Upper lobe of right lung (tissue), 1 donor: ENCODE measurements around the gene CRPPA. TPM values are rescaled to one million over a fixed set of nuclear protein-coding genes. Genes with fewer than 3 reads are reported as not detected.
"Not testable (repeated sequence)": the region's sequence is repeated elsewhere in the genome, so short reads cannot be mapped to it uniquely, and the experiment has no call there.

Experiments
- ATAC-seq: fragments of 200-7000 bp; cut with Tn5 transposase; one replicate; pipeline ENCODE4 v1.9.1; 2020; ENCODE audit warnings: mild to moderate bottlenecking, moderate library complexity
- DNase-seq: peaks from one replicate; pipeline ENCODE4 v3.0.0-alpha.2; 2020
- H3K27ac ChIP-seq: fragments of 200-600 bp; one replicate; pipeline ENCODE4 v1.8.0; 2022
- H3K27me3 ChIP-seq: fragments of 200-600 bp; one replicate; pipeline ENCODE4 v1.8.0; 2022; ENCODE audit warnings: mild to moderate bottlenecking
- H3K36me3 ChIP-seq: fragments of 200-600 bp; one replicate; pipeline ENCODE4 v1.8.0; 2022
- H3K4me1 ChIP-seq: fragments of 200-600 bp; one replicate; pipeline ENCODE4 v1.8.0; 2022
- H3K4me3 ChIP-seq: fragments of 200-600 bp; one replicate; pipeline ENCODE4 v1.8.0; 2022; ENCODE audit warnings: mild to moderate bottlenecking
- H3K9me3 ChIP-seq: fragments of 200-600 bp; one replicate; pipeline ENCODE4 v1.8.0; 2022
- CTCF ChIP-seq: fragments of 200-600 bp; IDR thresholded peaks from one replicate; pipeline ENCODE4 v1.8.0; 2022; ENCODE audit warnings: antibody characterized with exemption
- intact Hi-C: fragments of 100-400 bp; cut with DNase I; formaldehyde crosslinking; loops from one replicate; pipeline ENCODE4 v1.11.0; 2022
- total RNA-seq: library from RNA; stranded (reverse); fragmentation: NEBNext Ultra II Directional; extraction: Animal tissue kit (Norgen Biotek cat#: 25700); gene quantifications from one replicate; pipeline ENCODE4 v1.2.1, GENCODE V29; 2021
- donor health status: DM: no; HTN: yes; CAD: no; lungs with severe emphysema.

Gene CRPPA
- total RNA-seq, 1 donor from 2014 or later, result 2.9 TPM

- Histone ChIP-seq H3K27ac (no peak overlapping the region), H3K9me3 (no peaks in the 10 kb centered on the region), H3K27me3 (no peaks in the 10 kb centered on the region), H3K36me3 (no peaks in the 10 kb centered on the region), H3K4me3 (no peak overlapping the region), H3K4me1 (no peaks in the 10 kb centered on the region)
- DNase-seq (no peak), ATAC-seq (peak; percentile 73)
- TF ChIP-seq CTCF, result no peak
- intact Hi-C loops, result no loop called here
Observed at GRCh38 chr7:16392990-16393523, 28.3 kb downstream of the CRPPA start.

- H3K9me3 ChIP-seq, H3K4me1 ChIP-seq, DNase-seq, intact Hi-C loops, H3K4me3 ChIP-seq, H3K36me3 ChIP-seq, H3K27me3 ChIP-seq, H3K27ac ChIP-seq, ATAC-seq: not testable (repeated sequence)
Observed at GRCh38 chr7:16383786-16384185, 37.6 kb downstream of the CRPPA start.

DNA sequence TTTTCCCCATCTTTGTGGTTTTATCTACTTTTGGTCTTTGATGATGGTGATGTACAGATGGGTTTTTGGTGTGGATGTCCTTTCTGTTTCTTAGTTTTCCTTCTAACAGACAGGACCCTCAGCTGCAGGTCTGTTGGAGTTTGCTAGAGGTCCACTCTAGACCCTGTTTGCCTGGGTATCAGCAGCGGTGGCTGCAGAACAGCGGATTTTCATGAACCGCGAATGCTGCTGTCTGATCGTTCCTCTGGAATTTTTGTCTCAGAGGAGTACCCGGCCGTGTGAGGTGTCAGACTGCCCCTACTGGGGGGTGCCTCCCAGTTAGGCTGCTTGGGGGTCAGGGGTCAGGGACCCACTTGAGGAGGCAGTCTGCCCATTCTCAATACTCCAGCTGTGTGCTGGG lies 38.2 kb downstream of the CRPPA start:
- H3K36me3 ChIP-seq, H3K9me3 ChIP-seq, H3K4me3 ChIP-seq, DNase-seq, H3K4me1 ChIP-seq, intact Hi-C loops, H3K27me3 ChIP-seq, ATAC-seq, H3K27ac ChIP-seq: not testable (repeated sequence)

Other genes with a start within 250 kb of the CRPPA start
- 3.7 TPM for gene SOSTDC1, start 44.2 kb upstream of the CRPPA start, total RNA-seq
- gene LRRC72, start 105.3 kb upstream of the CRPPA start, total RNA-seq, result not detected
- gene ANKMY2, start 224.2 kb upstream of the CRPPA start, total RNA-seq, result 12.3 TPM
- 28.0 TPM for gene BZW2, start 224.6 kb upstream of the CRPPA start, total RNA-seq